ENCODE measurements around the gene OR11H6.

DNA sequence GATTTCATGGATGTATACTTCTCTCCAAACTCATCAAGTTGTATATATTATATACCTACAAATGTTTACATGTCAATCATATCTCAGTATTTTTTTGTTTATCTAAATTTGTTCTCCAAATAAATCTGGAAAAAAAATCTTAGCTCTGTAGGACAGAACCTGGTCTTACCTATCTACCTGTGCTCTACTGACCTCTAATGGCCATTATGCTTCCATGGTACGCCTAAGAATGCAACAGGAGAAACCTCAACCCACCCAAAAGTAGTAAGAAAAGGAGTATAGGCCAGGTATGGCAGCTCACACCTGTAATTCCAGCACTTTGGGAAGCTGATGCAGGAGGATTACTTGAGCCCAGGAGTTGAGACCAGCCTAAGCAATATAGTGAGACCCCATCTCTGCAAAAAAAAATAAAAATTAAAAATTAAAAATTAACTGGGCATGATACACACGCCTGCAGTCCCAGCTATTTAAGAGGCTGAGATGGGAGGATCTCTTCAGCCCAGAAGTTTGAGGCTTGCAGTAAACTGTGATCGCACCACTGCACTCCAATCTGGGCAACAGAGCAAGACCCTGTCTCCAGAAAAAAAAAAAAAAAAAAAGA lies 24.2 kb downstream of the OR11H6 start:
- TF ChIP-seq, protein P1, sequence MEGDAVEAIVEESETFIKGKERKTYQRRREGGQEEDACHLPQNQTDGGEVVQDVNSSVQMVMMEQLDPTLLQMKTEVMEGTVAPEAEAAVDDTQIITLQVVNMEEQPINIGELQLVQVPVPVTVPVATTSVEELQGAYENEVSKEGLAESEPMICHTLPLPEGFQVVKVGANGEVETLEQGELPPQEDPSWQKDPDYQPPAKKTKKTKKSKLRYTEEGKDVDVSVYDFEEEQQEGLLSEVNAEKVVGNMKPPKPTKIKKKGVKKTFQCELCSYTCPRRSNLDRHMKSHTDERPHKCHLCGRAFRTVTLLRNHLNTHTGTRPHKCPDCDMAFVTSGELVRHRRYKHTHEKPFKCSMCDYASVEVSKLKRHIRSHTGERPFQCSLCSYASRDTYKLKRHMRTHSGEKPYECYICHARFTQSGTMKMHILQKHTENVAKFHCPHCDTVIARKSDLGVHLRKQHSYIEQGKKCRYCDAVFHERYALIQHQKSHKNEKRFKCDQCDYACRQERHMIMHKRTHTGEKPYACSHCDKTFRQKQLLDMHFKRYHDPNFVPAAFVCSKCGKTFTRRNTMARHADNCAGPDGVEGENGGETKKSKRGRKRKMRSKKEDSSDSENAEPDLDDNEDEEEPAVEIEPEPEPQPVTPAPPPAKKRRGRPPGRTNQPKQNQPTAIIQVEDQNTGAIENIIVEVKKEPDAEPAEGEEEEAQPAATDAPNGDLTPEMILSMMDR (IDR thresholded peaks at IDR 0.05; ENCODE audit: insufficient read depth, low read length), result no peak
- no peak for TF ChIP-seq POLR2AphosphoS5 (IDR thresholded peaks at IDR 0.05; ENCODE audit: low read depth)
